GM12801 (cell line): ENCODE data around the gene MYDGF.

Source experiments
- TF ChIP-seq, protein P1 (sequence below): IDR thresholded peaks from one replicate; pipeline ENCODE4 v1.5.1; 2011; ENCODE audit warnings: control low read depth; ENCODE audit not compliant: insufficient read length; ENCODE audit errors: extremely low read depth

MYDGF gene

DNA sequence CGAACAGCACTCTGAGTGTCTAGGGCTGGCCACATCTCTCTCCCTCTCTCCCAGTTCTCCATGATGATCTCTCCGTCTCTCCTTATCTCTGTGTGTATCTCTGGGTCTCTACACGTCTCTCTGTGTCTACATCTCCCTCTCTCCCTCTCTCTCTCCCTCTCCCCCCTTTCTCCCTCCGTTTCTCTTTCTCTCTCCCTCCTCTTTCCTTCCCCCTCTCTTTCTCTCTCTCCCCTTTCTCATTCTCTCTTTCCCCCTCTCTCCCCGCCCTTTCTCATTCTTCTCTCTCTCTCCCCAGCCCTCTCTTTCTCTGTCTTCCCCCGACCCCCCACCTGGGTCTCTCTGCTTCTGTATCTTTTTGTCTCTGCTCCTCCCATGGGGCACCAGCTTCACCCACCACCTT lies 52.1 kb downstream of the MYDGF start:
- TF ChIP-seq, protein P1, sequence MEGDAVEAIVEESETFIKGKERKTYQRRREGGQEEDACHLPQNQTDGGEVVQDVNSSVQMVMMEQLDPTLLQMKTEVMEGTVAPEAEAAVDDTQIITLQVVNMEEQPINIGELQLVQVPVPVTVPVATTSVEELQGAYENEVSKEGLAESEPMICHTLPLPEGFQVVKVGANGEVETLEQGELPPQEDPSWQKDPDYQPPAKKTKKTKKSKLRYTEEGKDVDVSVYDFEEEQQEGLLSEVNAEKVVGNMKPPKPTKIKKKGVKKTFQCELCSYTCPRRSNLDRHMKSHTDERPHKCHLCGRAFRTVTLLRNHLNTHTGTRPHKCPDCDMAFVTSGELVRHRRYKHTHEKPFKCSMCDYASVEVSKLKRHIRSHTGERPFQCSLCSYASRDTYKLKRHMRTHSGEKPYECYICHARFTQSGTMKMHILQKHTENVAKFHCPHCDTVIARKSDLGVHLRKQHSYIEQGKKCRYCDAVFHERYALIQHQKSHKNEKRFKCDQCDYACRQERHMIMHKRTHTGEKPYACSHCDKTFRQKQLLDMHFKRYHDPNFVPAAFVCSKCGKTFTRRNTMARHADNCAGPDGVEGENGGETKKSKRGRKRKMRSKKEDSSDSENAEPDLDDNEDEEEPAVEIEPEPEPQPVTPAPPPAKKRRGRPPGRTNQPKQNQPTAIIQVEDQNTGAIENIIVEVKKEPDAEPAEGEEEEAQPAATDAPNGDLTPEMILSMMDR = no peak

DNA sequence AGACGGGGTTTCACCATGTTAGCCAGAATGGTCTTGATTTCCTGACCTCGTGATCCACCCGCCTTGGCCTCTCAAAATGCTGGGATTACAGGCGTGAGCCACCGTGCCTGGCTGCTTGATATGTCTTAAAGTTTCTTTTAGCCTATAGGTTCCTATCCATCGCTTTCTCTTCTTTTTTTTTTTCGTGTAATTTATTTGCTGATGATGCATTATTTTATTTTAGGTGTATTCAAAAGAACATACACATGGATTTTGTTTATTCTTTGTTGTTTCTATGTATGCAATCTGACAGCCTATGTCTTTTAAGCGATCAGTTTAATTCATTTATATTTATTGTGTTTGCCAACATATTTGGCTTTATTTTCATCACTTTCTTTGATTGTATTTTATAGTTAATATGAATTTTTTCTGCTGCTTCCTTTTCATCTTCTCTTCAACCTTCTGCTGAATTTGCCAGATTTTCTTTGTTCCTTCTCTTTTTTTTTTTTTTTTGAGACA lies 56.8 kb downstream of the MYDGF start:
- TF ChIP-seq, protein P1 = no peak

DNA sequence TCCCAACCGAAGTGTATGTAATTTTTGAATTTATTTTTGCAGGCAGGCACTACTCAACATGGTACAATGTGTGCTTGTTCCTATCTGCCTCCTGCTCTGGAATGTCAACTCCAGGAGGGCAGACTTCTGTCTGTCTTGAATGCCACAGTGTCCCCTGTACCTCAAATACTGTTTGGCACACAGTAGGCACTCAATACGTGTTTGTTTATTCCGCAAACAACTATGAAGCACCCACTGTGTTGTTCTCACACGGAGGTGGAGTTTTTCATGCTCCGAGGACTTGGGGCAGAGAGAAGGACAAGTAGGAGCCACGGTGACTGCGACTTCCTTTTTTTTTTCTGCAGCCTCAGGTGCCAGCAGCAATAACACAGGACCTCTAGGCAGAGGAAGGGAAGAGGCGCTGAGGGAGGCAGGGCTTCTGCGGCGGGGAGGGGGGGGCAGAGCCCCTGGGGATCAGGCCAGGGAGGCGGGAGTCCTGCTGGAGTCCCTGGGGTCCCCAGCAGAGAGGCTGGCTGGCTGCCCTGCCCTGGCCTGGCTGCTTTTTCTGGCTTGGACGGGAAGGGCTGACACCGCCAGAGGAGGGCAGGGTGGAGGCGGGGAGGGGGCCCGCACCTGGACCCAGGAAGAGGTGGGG lies 60.1 kb downstream of the MYDGF start:
- TF ChIP-seq, protein P1 = no peak
